Activated CD8-positive, alpha-beta memory T cell treated with anti-CD3 and anti-CD28 coated beads for 48 hours (primary cell): ENCODE data around the gene POLR3B.
"Not testable (repeated sequence)": the region's sequence is repeated elsewhere in the genome, so short reads cannot be mapped to it uniquely, and the experiment has no call there.

Experiments
- DNase-seq, 3 experiments: peaks; one replicate each; pipeline ENCODE4 v3.0.0-alpha.2; 2020; ENCODE audit warnings: low read depth in 2 of 3, low spot score in 2 of 3

The POLR3B gene

DNA sequence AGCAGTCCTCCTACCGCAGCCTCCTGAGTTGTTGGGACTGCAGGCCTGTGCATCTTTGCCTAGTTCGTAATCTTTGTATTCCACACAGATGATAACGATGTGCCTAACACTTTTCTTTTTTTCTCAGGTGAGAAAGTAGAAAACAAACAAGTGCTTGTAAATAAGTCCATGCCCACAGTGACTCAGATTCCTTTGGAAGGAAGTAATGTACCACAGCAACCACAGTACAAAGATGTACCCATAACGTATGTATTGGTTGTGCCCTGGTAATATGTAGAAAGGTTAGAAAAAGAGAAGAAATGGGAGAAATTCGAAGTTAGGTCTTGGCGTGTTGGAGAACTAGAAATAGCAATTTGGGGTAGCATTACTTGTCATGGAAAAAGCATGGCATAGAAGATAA lies 101.6 kb downstream of the POLR3B start:
- no peak for DNase-seq

DNA sequence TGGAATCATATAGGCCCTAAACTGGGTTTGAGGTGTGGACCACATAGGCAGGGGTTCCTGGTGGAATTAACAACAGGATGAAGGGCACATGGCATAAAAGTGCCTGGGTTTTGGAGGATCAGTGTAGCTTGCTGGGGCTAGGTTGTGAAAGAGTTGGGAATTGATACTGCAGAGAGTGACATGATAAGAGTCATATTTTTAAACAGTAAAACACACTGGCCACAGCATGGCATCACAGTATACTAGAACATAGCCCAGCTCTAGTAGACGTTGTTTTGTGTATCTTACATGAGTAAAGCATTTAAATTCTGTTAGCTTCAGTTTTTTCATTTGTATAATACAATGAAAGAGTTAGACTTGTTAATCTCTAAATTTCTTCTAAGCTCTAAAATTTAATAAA lies 102.0 kb downstream of the POLR3B start:
- no peak for DNase-seq

DNA sequence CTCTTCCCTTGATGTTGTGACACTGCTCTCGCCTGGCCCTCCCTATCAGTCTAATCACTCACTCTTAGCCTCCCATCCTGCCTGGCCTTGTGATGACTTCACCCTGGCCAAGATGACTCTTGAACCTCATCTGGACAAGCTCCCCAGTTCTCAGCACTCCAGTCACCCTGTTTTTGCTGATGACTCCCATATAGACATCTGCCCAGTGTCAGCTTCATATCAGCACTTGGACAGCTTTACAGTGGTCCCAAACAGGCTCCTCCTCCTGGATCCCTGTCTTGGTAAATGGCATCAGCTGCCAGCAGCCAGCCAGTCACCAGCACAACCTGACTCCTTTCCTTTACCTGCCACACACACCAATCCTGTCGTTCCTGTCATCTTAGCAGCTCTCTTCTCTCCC lies 104.2 kb downstream of the POLR3B start:
- no peak for DNase-seq

DNA sequence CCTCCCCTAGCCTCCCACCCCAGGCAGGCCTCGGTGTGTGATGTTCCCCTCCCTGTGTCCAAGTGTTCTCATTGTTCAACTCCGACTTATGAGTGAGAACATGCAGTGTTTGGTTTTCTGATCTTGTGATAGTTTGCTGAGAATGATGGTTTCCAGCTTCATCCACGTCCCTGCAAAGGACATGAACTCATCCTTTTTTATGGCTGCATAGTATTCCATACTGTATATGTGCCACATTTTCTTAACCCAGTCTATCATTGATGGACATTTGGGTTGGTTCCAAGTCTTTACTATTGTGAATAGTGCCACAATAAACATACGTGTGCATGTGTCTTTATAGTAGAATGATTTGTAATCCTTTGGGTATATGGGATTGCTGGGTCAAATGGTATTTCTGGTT lies 108.1 kb downstream of the POLR3B start:
- not testable (repeated sequence) for DNase-seq

DNA sequence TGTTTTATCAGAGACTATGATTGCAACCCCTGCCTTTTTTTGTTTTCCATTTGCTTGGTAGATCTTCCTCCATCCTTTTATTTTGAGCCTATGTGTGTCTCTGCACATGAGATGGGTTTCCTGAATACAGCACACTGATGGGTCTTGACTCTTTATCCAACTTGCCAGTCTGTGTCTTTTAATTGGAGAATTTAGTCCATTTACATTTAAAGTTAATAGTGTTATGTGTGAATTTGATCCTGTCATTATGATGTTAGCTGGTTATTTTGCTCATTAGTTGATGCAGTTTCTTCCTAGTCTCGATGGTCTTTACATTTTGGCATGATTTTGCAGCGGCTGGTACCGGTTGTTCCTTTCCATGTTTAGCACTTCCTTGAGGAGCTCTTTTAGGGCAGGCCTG lies 118.1 kb downstream of the POLR3B start:
- DNase-seq = not testable (repeated sequence)

DNA sequence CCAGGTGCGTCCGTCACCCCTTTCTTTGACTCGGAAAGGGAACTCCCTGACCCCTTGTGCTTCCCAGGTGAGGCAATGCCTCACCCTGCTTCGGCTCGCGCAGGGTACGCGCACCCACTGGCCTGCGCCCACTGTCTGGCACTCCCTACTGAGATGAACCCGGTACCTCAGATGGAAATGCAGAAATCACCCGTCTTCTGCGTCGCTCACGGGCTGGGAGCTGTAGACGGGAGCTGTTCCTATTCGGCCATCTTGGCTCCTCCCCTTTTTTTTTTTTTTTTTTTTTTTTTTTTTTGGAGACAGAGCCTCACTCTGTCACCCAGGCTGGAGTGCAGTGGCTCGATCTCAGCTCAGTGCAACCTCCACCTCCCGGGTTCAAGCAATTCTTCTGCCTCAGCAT lies 120.1 kb downstream of the POLR3B start:
- not testable (repeated sequence) for DNase-seq

DNA sequence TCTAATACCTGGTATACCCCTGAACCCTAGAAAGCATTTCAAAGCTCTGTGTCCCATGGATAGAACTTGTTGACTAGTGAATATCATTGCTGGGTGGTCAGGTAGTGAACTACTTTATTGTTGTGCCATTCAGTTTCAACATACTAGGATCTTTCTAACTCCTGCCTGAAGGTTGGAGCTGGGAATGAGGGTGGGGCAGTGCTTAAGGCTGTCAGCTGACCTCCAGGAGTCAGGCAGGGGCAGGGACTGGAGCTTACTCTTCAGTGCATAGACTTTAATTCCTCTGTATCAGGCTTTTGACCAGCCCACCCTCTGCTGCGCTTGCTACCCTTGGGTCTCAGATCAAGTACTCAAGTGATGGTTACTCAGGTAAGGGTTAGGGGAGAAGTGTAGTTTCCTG lies 122.7 kb downstream of the POLR3B start:
- DNase-seq = no peak

DNA sequence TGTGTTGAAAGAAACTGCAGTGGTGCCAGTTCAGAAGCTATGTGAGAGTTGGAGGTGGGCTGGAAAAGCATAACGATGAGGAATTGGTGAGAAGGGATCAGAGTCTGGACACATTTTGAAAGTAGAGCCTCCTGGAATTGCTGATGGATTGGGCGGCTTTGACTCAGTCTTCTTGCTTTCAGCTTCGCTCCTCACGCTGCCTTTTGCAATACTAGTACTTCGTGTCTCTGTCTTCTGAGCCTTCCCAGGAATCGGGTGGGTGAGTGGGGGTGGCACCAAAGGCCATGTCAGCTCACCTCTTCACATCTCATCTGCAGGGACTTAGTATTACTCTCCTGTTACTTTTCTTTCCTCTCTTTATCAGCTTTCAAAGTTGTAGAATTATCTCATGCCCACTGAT lies 123.7 kb downstream of the POLR3B start:
- no peak for DNase-seq

DNA sequence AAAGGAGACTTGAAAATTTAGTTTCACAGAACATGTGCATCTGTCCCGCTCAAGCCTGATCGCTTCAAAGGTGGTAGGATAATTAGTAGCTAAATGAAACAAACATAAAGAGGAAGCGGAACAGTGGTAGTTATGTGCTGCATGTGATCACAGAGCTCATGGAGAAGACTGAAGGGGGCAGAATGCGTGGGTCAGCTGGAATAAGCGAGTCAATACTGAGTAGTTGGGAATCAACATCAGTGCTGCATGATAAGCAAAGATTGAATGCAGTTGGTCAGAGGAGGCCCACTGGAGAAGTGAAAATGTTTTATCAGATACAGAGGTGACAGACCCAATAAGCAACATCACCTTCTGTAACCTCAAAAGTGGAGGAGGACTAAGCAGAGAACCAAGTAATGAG lies 130.1 kb downstream of the POLR3B start:
- DNase-seq = no peak

DNA sequence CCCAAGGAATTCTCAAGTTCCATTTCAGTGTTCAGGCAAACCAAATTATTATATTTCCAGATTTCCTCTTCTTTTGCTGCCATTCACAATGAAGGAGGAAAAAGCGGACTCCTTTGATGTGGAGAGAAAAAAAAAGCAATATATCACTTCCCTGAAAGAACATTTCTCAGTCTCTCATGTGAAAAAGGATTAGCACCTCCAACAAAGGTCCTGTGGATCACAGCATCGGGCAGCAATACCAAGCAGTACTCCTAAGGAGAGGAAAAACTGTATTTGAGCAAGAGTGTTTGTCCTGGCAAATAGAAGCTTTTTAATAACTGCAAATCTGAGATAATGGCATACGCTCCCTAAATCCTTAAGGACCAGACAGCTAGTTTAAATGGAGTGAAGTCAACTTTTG lies 131.3 kb downstream of the POLR3B start:
- no peak for DNase-seq

DNA sequence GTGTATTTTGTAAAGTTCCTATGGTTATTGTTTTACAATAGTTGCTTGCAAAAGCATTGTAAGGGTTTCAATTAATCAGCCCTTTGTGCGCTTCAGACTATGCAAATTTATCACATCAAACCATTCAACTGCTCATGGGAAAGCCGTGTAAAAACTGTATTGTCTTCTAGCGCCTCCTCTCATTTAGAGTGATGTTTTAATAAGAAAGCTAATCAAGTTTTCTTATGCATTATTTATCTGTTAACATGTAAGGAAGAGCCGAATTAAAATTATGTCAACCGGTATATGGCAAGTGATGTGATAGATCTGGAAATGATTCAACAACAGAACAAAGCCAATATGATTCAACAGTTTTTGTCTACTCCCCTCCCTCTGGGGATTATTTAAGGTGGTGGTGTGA lies 132.7 kb downstream of the POLR3B start:
- DNase-seq = no peak

DNA sequence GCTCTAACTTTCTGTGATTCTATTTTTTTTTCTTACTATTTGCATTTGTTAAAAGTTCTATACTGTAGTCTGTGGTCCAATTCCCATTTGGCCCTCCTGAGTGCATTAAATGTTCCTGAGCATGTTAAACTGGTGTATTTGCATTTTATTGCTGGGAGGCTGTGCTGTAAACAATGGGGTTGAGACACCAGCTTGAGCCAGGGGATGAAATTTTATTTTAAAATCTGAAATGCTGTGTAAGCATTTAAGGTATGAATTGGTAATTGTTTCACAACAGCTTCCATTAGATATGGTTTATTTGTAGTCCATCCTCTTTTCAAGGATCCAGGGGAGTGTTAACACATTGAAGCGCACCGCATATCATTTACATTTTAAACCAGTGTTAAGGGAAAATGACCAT lies 135.3 kb downstream of the POLR3B start:
- DNase-seq = no peak

DNA sequence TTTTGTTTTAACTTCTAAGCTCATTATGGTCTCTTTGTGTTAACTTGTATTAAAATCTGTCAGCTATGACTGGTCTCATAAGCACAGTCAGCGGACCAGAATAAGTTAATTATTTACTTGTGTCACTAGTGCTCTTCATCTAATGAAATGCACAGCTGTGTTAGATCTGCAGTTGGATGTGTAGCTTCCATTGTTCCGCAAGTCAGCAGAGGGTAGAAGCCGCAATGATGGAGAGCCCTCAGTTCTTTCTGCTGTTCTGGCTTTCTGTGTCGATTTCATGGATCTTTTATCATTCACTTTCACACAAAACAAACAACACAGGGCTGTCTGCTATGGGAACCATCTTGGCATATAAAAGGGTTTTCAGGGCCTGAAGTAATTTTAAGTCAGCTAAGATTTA lies 136.0 kb downstream of the POLR3B start:
- no peak for DNase-seq

DNA sequence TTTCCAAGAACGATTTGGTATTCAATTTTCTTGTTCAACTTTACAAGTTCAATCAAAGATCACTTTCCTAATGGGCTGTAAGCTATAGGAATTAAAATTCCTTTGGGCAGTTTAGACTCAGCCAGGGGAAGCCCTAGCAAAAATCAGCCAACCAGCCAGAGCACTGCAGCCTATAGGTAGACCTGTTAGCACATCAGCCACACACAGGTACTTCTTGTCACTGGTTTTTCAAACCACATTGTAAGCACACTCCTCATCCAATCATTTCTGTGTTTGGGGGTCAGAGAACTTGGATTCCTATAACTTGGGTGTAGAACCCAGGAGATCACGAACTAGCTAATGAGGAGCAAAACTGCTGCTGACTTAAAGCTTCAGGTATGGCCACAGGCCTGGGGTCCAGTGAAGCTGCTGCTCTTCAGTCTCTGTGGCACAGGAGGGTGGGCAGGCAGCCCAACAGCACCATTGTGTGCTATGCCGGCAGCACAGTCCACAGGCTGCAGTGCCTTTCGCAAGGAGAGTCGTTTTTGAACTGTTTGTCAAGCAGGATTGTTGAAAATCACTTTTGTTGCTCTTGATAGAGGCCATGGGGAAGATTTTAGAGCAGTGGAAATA lies 137.9 kb downstream of the POLR3B start:
- DNase-seq = no peak

DNA sequence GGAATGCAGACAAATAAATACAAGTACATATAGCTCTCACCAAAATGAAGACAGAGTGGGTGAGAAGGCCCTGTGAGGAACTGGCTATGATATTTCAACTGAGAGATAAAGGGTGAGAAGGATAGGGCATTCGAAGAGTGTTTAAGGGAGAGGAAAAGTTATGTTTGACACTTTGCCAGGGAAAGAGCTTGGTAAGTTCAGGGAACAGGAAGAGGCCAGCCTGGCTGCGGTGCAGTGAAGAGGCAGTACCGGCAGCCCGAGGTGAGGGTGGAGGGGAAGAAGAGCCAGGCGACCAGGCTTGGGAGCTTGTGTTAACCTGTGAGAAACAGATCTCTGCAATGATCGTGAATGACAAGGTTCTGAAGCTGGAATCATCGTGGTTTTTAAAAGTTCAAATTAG lies 140.5 kb downstream of the POLR3B start:
- DNase-seq = no peak

DNA sequence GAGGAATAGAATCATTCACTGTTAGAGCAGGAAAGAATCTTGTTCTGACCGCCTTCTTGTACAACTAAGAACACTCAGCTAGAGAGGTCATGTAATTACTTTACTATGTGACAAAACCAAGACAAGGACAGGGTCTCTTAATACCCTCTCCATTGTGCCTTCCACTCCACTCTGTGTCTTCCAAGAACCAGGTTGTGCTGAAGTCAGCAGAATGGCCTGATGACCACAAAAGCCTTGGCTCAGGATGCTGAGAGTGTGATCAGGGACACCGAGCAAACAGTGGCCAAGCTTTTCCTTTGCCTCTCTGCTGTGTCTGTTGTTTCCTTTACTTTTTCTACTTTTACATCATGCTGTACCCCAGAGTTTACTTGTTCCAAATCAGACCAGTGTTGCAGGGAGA lies 142.1 kb downstream of the POLR3B start:
- no peak for DNase-seq

DNA sequence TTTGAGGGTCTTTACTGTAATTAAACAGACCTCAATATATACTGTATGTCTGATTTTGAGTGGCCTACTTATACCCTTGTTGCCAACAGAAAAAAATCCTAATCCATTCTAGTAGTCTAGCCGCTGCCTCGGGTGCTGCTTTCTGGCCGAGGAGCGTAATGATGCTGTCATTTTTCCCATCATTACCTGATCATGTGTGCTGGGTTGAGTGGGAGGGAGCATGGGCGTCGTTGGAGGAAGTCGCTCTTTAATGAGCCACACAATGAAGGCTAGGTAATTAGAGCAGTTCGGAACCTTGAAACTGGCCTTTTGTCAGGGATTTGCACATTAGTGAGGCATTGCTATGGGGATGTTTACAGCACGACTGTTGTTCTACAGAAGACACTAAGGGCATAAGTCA lies 149.1 kb downstream of the POLR3B start:
- no peak for DNase-seq

DNA sequence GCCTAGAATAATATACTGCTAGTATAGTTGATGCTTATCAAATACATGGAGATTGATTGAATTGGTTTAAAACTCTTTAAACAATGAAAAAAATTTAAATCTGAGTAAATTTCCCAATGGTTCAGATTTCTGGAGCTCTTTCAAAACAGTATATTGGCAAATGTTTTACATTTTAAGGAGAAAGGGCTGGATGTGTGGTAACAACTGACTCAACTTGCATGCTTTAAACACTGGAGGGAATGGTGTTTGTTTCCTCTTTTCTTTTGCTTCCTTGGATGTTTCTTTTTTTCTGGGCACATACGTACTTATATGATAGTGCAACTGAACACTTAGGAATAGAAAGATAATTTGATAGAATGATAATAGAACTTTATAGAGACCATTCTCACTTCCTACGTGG lies 151.4 kb downstream of the POLR3B start:
- DNase-seq = no peak

DNA sequence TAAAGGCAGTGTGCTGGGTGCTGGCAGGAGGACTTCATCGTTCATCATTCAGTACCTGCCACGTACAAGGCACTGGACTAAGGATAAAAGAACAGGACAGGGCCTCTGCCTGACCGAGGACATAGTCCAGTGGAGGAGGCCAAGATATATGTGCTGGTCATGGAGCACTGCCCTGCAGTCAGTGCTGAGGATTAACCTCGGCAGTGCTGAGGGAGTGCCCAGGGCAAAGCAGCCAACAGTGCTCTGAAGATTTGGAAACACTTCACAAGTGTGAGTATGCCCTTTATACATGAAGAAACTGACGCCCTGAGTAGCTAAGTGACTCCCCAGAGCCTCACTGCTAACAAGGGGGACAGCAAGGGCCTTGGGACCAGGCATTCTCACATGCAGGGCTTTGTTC lies 153.8 kb downstream of the POLR3B start:
- no peak for DNase-seq

DNA sequence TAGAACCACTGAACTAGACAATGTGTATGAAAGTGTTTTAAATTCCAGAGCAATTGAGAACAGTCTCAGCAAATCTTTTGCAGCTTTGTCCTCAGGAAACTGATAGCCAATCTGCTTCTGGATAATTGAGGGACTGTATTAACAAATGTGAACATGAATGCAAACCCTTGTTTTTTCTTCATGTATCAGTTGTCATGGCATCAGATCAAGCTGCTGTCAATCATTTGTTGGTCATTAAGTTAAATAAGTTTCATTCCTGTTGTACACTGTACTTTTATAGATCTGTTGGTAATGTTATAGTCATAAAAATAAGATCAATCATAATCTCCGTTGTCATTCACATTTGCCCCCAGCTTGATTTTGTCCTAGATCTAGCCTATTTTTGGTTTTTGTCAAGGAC lies 159.8 kb downstream of the POLR3B start:
- no peak for DNase-seq

DNA sequence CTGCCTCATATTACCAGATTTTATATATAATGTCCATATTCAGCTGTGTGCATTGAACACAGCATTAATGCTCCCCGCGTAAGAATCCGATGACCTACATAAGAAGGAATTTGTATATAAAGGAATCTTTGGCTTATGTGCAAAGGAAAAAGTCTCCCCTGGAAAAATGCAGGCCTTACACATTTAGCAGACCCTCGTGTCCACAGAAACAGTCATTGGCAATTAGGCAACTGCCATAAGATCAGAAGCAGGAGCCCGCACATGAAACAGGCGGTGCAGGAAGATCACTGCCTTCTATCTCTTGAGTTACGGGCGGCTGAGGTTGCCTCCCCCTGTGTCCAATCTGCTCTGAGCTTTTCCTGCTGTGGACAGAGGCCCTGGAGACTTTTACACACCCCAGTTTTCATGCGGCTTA lies 162.1 kb downstream of the POLR3B start:
- no peak for DNase-seq

DNA sequence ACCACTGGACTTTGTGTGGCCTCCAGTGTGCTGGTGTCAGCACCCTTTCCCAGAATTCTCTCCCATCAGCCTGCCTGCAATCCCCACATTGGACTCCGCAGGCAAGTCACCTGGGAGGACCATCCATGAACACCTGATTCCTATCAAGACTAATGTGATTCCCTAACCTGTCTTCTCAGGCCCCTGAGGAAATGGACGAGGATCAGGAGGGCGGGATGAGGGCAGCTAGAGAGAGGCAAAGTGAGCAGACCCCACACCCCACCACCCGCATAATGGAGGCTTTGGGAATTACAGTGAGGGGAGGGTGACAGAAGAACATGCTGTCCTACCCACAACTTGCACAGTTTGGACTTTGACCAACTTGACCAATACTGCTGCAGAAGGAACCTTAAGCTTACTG lies 164.4 kb downstream of the POLR3B start:
- no peak for DNase-seq

DNA sequence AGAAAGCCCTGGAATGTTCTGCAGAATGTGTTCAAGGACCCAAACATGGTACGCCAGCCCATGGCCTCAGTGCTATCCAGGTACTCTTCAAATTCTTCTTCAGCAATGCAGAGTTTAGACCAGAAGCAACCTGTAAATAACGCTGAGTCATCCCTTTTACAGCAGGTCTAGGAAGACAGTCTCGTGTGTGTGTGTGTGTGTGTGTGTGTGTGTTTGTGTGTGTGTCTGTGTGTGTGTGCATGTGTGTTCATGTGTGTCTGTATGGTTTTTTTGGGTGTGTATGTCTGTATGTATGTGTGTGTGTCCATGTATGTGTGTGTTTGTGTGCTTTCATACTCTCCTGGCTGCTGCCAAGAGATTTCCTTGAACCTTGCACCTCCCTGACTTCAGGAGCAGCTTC lies 165.2 kb downstream of the POLR3B start:
- no peak for DNase-seq

DNA sequence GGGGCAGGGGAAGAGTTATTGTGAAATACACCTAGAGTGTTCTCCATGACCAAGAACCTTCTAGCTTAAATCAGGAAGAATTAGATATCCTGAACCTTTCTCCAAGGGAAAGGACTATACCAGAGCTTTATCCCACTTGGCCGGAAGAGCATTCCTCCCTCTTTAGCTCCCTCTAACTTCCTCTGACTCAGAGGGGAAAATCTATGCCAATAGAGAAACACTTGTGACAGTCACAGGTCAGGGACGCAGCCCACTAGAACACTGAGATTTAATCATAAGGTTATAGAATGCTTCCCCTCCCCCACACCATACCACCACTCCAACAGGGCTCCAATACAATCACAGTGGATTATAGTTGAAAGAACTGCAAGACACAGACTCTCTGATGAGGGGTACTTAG lies 169.8 kb downstream of the POLR3B start:
- DNase-seq = no peak
